Esophagus muscularis mucosa (tissue), 4 donors: ENCODE data around the gene LIPC.

Experiments used
- CTCF ChIP-seq, 3 experiments: fragments of 200-600 bp in 2 of 3; fragments of 450-650 bp in 1 of 3; sonication (generic) in 2 of 3; IDR thresholded peaks; one replicate each; pipeline ENCODE4 v1.5.1; 2017 to 2019; ENCODE audit warnings: antibody characterized with exemption in 3 of 3, mild to moderate bottlenecking in 2 of 3, moderate library complexity in 1 of 3
- EP300 ChIP-seq: sonication (generic); formaldehyde crosslinking; IDR thresholded peaks from one replicate; pipeline ENCODE4 v1.6.1; 2017; ENCODE audit warnings: antibody characterized with exemption
- POLR2A ChIP-seq: fragments of 450-650 bp; IDR thresholded peaks from one replicate; pipeline ENCODE4 v1.6.1; 2017; ENCODE audit warnings: antibody characterized with exemption, moderate library complexity, mild to moderate bottlenecking, low read depth
- POLR2AphosphoS5 ChIP-seq, 2 donors: sonication (generic); formaldehyde crosslinking; IDR thresholded peaks; one replicate each; pipeline ENCODE4 v1.6.1; 2017; ENCODE audit warnings: antibody characterized with exemption in 2 of 2

DNA sequence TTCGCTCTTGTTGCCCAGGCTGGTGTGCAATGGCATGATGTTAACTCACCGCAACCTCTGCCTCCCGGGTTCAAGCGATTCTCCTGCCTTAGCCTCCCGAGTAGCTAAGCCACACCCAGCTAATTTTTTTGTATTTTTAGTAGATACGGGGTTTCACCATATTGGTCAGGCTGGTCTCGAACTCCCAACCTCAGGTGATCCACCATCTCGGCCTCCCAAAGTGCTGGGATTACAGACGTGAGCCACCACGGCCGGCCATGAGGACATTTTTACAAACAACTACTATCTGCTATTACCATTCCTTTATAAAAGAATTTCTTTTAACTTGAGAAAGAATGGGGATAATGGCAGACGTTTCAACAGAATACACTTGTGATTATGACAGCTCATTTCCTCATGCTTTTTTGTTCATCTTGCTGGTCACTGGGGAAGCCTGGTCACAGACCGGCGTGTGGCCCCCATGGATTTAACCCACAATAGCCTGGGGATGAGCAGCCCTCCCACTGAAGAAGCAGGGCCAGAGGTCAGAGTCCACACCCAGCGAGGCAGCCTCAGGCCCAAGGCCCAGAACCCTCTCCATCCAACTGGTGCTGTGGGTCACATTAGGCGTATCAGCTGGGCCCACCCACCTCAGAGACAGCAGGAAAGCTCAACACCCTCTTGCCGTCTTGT is 112.0 kb downstream of the LIPC start:
- TF ChIP-seq CTCF (IDR thresholded peaks at IDR 0.05), result no peak
- TF ChIP-seq POLR2A, result no peak
- no peak for TF ChIP-seq EP300
- TF ChIP-seq POLR2AphosphoS5 (IDR thresholded peaks at IDR 0.05), result no peak
